HG03097 (cell line): ENCODE results near the gene ZMYND8.

Experiments
- ATAC-seq: cut with Tn5 transposase; IDR thresholded peaks from one replicate; pipeline ENCODE4 v1.9.1; 2021; ENCODE audit not compliant: unreplicated experiment, low FRiP score

Gene ZMYND8

GRCh38 chr20:47354714-47355488, 1.6 kb downstream of the ZMYND8 start:
- no peak for ATAC-seq

DNA sequence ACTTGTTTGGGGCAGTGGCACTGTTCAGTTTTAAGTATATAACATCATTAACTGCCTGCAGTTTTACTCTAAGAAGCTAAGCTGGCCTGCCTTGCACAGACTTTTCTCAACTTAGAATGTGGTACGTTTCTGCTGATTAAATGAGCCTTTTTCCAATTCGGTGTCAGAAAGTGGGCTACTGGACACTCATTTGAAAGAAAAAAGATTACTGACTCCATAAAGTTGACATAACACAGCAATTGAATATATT, 2.1 kb downstream of the ZMYND8 start:
- ATAC-seq, result no peak

DNA sequence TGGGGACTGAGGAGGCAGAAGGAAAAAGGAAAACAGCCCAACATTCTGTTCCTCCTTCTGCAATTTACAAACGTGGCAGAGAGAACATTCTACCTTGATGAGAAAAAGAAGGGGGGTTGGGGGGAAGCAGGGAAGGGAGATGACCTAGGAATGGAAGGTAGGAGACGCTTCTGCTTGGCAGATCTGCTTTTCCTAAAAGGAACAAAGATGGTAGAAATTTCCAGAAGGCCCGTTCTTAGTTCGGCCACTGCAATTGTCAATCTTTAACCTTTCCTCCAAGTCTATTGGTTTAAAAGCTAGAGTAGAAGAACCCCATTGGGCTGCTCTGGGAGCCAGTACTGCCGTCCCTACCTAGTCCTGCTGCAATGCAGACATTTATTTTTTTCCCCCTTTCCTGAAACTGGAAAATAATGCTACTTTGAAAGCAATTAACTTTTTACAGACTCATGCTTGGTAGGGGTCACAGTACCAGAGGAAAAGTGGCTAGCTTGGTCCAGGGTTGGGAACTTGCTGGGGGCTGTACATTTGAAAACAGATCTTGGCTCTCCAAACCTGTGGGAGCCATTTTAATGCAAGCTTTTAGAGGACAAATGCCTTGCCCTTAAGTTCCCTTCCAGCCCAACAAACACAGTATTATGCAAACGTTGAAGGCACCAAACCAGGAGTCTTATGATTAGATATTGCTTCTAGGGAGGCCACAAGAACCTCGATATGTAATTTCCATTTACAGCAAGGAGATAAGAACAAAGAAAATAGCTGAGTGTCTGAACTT, 2.6 kb downstream of the ZMYND8 start:
- no peak for ATAC-seq

DNA sequence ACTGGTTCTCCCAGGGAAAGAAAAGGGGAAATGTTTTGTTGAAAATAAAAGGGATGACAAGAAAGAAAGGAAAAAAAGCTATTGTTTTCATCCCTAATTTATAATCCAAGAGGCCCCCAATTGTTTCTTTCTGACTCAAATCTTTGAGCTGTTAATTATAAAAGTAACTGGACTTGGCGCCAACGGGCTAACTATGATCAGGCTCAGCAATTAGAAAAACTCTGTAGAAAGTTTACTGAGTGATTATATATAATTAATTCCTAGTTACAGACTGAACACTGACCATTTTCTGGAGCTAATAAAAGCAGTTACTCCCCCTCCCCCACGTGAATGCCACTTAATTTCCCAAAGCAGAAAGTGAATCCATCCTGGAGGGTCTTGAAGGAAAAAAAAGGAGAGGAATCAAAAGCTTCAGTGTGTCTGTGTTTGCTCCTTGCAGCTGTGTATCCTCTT, 3.2 kb downstream of the ZMYND8 start:
- ATAC-seq, result no peak

GRCh38 chr20:47352332-47353238, 3.9 kb downstream of the ZMYND8 start:
- no peak for ATAC-seq

- ATAC-seq, result no peak
Measured at GRCh38 chr20:47351643-47352331, 4.7 kb downstream of the ZMYND8 start.

GRCh38 chr20:47350691-47351545, 5.6 kb downstream of the ZMYND8 start:
- ATAC-seq, result no peak

DNA sequence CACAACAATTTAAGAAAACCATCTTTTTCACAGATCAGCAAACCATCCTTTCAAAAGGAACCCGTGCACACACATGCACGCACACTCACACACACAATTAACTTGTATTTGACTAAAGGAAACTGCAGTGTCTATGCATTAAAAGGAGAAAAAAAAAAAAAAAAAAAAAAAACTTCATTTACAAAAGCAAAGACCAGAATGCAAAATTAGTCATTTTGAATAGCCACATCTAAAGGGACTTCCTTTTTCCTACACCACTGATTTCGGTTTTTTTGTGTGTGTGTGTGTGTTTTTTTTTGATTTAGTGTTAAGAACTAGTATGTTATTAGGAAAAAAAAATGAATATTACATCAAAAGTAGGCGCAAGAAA, 6.3 kb downstream of the ZMYND8 start:
- no peak for ATAC-seq

GRCh38 chr20:47349365-47350180, 6.9 kb downstream of the ZMYND8 start:
- ATAC-seq, result no peak

GRCh38 chr20:47348539-47349142, 7.9 kb downstream of the ZMYND8 start:
- ATAC-seq, result no peak

GRCh38 chr20:47347661-47348435, 8.7 kb downstream of the ZMYND8 start:
- ATAC-seq, result no peak

GRCh38 chr20:47346172-47346571, 10.3 kb downstream of the ZMYND8 start:
- ATAC-seq, result no peak

- no peak for ATAC-seq
Measured at GRCh38 chr20:47345214-47345613, 11.3 kb downstream of the ZMYND8 start.

DNA sequence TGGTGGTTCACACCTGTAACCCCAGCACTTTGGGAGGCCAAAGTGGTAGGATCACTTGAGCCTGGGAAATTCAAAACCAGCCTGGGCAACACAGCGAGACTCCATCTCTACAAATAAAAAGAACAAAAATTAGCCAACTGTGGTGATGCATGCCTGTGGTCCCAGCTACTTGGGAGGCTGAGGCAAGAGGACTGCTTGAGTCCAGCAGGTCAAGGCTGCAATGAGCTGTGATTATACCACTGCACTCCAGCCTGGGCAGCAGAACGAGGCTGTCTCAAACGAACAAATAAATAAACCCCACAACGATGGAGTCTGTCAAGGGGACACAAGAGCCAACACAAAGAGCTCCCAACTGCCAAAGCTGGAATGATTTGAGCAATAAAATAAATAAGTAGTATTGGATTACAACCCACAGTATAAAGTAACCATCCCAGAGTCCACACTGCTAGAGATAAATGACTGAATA, 13.5 kb downstream of the ZMYND8 start:
- ATAC-seq, result no peak

GRCh38 chr20:47338131-47338628, 18.3 kb downstream of the ZMYND8 start:
- no peak for ATAC-seq

DNA sequence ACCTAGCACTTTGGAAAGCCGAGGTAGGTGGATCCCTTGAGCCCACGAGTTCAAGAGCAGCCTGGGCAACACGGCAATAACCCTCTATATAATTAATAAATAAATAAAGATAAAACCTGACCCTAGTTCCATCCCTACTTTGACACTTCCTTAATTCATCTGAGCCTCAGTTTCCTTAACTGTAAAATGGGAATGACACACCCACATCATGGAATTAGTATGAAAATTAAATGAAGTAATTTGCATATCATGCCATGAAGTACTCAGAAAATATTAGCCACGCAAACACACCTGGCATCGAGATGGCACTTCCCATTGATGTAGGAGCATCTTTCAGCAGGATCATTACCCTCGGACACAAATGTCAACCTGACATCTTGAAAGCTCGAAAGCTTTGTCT, 19.1 kb downstream of the ZMYND8 start:
- ATAC-seq, result no peak

DNA sequence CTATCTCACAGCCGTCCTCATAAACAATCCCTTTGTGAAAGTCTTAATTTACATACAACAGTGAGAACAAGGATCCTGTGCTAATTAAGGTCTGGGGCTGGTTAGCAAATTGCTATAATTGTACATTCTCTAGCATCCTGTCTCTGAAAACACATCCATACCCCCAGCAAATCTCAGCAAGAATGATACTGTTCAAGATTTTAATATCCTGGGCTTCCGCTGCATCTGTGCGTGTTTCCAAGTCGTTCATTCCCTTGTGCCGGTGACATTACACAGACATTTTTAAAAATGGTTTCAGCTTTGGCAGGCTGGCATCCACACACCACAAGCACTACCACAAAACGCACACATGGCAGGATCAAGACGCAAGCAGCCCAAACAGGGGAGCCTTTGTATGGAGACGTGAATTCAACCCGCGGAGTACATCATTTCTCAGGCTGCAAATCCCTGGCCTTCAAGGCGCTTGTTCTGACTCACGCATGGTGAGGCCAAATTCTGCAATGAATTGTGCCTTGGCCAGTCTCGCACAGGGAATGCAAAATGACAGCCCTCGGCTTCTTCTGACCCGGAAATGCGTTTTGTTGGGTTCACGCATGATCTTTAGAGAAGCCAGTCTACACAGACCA, 20.3 kb downstream of the ZMYND8 start:
- no peak for ATAC-seq
